ENCODE results near the gene EDEM3. TPM values are rescaled to one million over a fixed set of nuclear protein-coding genes. Genes with fewer than 3 reads are reported as not detected.

Gene EDEM3
- polyA plus RNA-seq, 1 donor (not counting 4 experiments of a cell fraction or from before 2014, with no cell fraction given) = 23.6 TPM

GRCh38 chr1:184646178-184646701 lies 108.4 kb downstream of the EDEM3 start:
- no peak overlapping the region for H3K4me2 ChIP-seq (ENCODE audit: control insufficient read depth, extremely low read depth, insufficient read depth, low read depth, low read length)
- H3K4me3 ChIP-seq (ENCODE audit: control insufficient read depth in 2 of 3, extremely low read depth in 1 of 3, insufficient read depth in 2 of 3, low read depth in 1 of 3, low read length in 3 of 3) = no peak overlapping the region
- H3K36me3 ChIP-seq (ENCODE audit: control insufficient read depth in 2 of 2, extremely low read depth in 1 of 2, insufficient read depth in 2 of 2, low read length in 2 of 2) = no peaks in the 10 kb centered on the region
- no peak overlapping the region for H3K27ac ChIP-seq (ENCODE audit: control insufficient read depth, insufficient read depth, low read length)
- DNase-seq (ENCODE audit: low read depth, low spot score) (no peak), FAIRE-seq (no peak)
- no peak for TF ChIP-seq EZH2 (IDR thresholded peaks at IDR 0.05; ENCODE audit: low read length)
- TF ChIP-seq, protein P1, sequence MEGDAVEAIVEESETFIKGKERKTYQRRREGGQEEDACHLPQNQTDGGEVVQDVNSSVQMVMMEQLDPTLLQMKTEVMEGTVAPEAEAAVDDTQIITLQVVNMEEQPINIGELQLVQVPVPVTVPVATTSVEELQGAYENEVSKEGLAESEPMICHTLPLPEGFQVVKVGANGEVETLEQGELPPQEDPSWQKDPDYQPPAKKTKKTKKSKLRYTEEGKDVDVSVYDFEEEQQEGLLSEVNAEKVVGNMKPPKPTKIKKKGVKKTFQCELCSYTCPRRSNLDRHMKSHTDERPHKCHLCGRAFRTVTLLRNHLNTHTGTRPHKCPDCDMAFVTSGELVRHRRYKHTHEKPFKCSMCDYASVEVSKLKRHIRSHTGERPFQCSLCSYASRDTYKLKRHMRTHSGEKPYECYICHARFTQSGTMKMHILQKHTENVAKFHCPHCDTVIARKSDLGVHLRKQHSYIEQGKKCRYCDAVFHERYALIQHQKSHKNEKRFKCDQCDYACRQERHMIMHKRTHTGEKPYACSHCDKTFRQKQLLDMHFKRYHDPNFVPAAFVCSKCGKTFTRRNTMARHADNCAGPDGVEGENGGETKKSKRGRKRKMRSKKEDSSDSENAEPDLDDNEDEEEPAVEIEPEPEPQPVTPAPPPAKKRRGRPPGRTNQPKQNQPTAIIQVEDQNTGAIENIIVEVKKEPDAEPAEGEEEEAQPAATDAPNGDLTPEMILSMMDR (optimal IDR thresholded peaks at IDR 0.05 in 1 of 3, IDR thresholded peaks at IDR 0.05 in 1 of 3, conservative IDR thresholded peaks at IDR 0.05 in 1 of 3; ENCODE audit: extremely low read depth in 1 of 3, insufficient read depth in 2 of 3, low read length in 3 of 3) = no peak
- H2AFZ ChIP-seq (ENCODE audit: control insufficient read depth, low read length) = no peak overlapping the region
- dilution Hi-C loops (cut with MboI; ENCODE audit: extremely low pct_ligation_motif_present, low sequenced_read_pairs) = no loop called here
- no peaks in the 10 kb centered on the region for H3K4me1 ChIP-seq (ENCODE audit: control insufficient read depth, extremely low read depth, insufficient read depth, low read length)
- H3K79me2 ChIP-seq (ENCODE audit: control insufficient read depth, insufficient read depth, low read length) = no peaks in the 10 kb centered on the region
- no peaks in the 10 kb centered on the region for H3K9me3 ChIP-seq (ENCODE audit: control insufficient read depth, low read depth, low read length)
- no peaks in the 10 kb centered on the region for H4K20me1 ChIP-seq (ENCODE audit: control insufficient read depth, extremely low read depth, insufficient read depth, low read length)
- H3K27me3 ChIP-seq (ENCODE audit: control insufficient read depth, extremely low read depth, insufficient read depth, low read length) = peaks cover 11% of the 10 kb centered on the region
- no peaks in the 10 kb centered on the region for H3K9me1 ChIP-seq (ENCODE audit: control insufficient read depth, extremely low read depth, insufficient read depth, low read length)
- H3K9ac ChIP-seq (ENCODE audit: control insufficient read depth, extremely low read depth, insufficient read depth, low read length) = no peak overlapping the region

- dilution Hi-C loops (cut with MboI; ENCODE audit: extremely low pct_ligation_motif_present, low sequenced_read_pairs) = no loop called here
- Histone ChIP-seq H3K9ac (ENCODE audit: control insufficient read depth, extremely low read depth, insufficient read depth, low read length) (no peak overlapping the region), H3K79me2 (ENCODE audit: control insufficient read depth, insufficient read depth, low read length) (no peaks in the 10 kb centered on the region), H3K4me3 (ENCODE audit: control insufficient read depth in 2 of 3, extremely low read depth in 1 of 3, insufficient read depth in 2 of 3, low read depth in 1 of 3, low read length in 3 of 3) (no peak overlapping the region), H3K36me3 (ENCODE audit: control insufficient read depth in 2 of 2, extremely low read depth in 1 of 2, insufficient read depth in 2 of 2, low read length in 2 of 2) (no peaks in the 10 kb centered on the region), H3K27ac (ENCODE audit: control insufficient read depth, insufficient read depth, low read length) (no peak overlapping the region), H4K20me1 (ENCODE audit: control insufficient read depth, extremely low read depth, insufficient read depth, low read length) (no peaks in the 10 kb centered on the region), H3K27me3 (ENCODE audit: control insufficient read depth, extremely low read depth, insufficient read depth, low read length) (peaks cover 10% of the 10 kb centered on the region), H3K9me3 (ENCODE audit: control insufficient read depth, low read depth, low read length) (no peaks in the 10 kb centered on the region), H3K9me1 (ENCODE audit: control insufficient read depth, extremely low read depth, insufficient read depth, low read length) (no peaks in the 10 kb centered on the region), H3K4me2 (ENCODE audit: control insufficient read depth, extremely low read depth, insufficient read depth, low read depth, low read length) (no peak overlapping the region), H2AFZ (ENCODE audit: control insufficient read depth, low read length) (no peak overlapping the region), H3K4me1 (ENCODE audit: control insufficient read depth, extremely low read depth, insufficient read depth, low read length) (no peaks in the 10 kb centered on the region)
- FAIRE-seq (no peak), DNase-seq (ENCODE audit: low read depth, low spot score) (no peak)
- TF ChIP-seq, protein P1 (optimal IDR thresholded peaks at IDR 0.05 in 1 of 3, IDR thresholded peaks at IDR 0.05 in 1 of 3, conservative IDR thresholded peaks at IDR 0.05 in 1 of 3; ENCODE audit: extremely low read depth in 1 of 3, insufficient read depth in 2 of 3, low read length in 3 of 3) = no peak
- no peak for TF ChIP-seq EZH2 (IDR thresholded peaks at IDR 0.05; ENCODE audit: low read length)
These were observed 109.9 kb downstream of the EDEM3 start for GRCh38 chr1:184644771-184645170.

Measured in keratinocyte (primary cell).